CD14-positive monocyte (primary cell): ENCODE results near the gene KLHL3. TPM values are rescaled to one million over a fixed set of nuclear protein-coding genes. Genes with fewer than 3 reads are reported as not detected.
A peak's percentile ranks its signal among the peaks of the same experiment; 100 is the strongest.

Source experiments
- DNase-seq, 3 donors: peaks; one replicate each; pipeline ENCODE4 v3.0.0-alpha.2; 2011 to 2022
- H2AFZ ChIP-seq: 2 replicates; pipeline ENCODE4 v1.6.0; 2012; ENCODE audit warnings: mild to moderate bottlenecking, low read depth, low read length, inconsistent platforms; ENCODE audit not compliant: insufficient read depth, poor library complexity, severe bottlenecking
- H3K27ac ChIP-seq, 2 donors: 1 replicate in 1 of 2; 2 replicates in 1 of 2; pipeline ENCODE4 v1.5.1; 2012 to 2013; ENCODE audit warnings: low read length in 2 of 2, control low read depth in 1 of 2, inconsistent platforms in 1 of 2, low read depth in 1 of 2, mild to moderate bottlenecking in 1 of 2
- H3K27me3 ChIP-seq, 2 donors: one replicate each; pipeline versions ENCODE4 v1.6.0 to v1.6.1; 2011 to 2013; ENCODE audit warnings: low read length in 2 of 2; ENCODE audit not compliant: control insufficient read depth in 2 of 2, insufficient read depth in 2 of 2
- H3K36me3 ChIP-seq, 2 donors: replicated peaks in 1 of 2; 1 replicate in 1 of 2; 2 replicates in 1 of 2; pipeline versions ENCODE4 v1.5.1 to v1.6.1; 2012 to 2013; ENCODE audit warnings: low read length in 2 of 2, control low read depth in 1 of 2, inconsistent platforms in 1 of 2, mild to moderate bottlenecking in 1 of 2; ENCODE audit not compliant: insufficient read depth in 2 of 2, control insufficient read depth in 1 of 2
- H3K4me1 ChIP-seq, 2 donors: 1 replicate in 1 of 2; 2 replicates in 1 of 2; pipeline versions ENCODE4 v1.5.1 to v1.6.1; 2012 to 2013; ENCODE audit warnings: low read length in 2 of 2, control low read depth in 1 of 2, inconsistent platforms in 1 of 2, mild to moderate bottlenecking in 1 of 2, moderate library complexity in 1 of 2; ENCODE audit not compliant: insufficient read depth in 2 of 2, control insufficient read depth in 1 of 2
- H3K4me2 ChIP-seq: replicated peaks from 2 replicates; pipeline ENCODE3; 2012; ENCODE audit warnings: low read length, moderate library complexity, mild to moderate bottlenecking; ENCODE audit not compliant: poor library complexity, severe bottlenecking; ENCODE audit errors: extremely low read depth
- H3K4me3 ChIP-seq, 3 experiments: fragments of 200-600 bp in 1 of 3; sonication (generic) in 1 of 3; replicated peaks in 1 of 3; 1 replicate in 2 of 3; 2 replicates in 1 of 3; pipeline ENCODE4 v1.5.1; 2011 to 2013; ENCODE audit warnings: low read length in 3 of 3, mild to moderate bottlenecking in 3 of 3, control low read depth in 2 of 3, low read depth in 2 of 3, inconsistent platforms in 1 of 3, moderate library complexity in 1 of 3
- H3K79me2 ChIP-seq: 2 replicates; pipeline ENCODE4 v1.6.0; 2012; ENCODE audit warnings: mild to moderate bottlenecking, control low read depth, inconsistent platforms, low read length, moderate library complexity; ENCODE audit not compliant: insufficient read depth
- H3K9ac ChIP-seq: 2 replicates; pipeline ENCODE4 v1.6.0; 2017; ENCODE audit warnings: low read length, mild to moderate bottlenecking; ENCODE audit not compliant: insufficient read depth, poor library complexity, severe bottlenecking
- H3K9me3 ChIP-seq, 2 donors: replicated peaks in 1 of 2; 1 replicate in 1 of 2; 2 replicates in 1 of 2; pipeline versions ENCODE4 v1.5.1 to v1.6.1; 2012 to 2013; ENCODE audit warnings: low read length in 2 of 2, control low read depth in 1 of 2; ENCODE audit not compliant: control insufficient read depth in 1 of 2, insufficient read depth in 1 of 2
- H4K20me1 ChIP-seq: 2 replicates; pipeline ENCODE4 v1.6.0; 2012; ENCODE audit warnings: mild to moderate bottlenecking, low read length, control low read depth, moderate library complexity; ENCODE audit not compliant: insufficient read depth
- H3K27ac Mint-ChIP-seq, 7 donors: one replicate each; pipeline ENCODE4 v1.8.0; 2020; ENCODE audit warnings: mild to moderate bottlenecking in 7 of 7, mixed read lengths in 7 of 7, moderate library complexity in 6 of 7, inconsistent platforms in 2 of 7
- H3K27me3 Mint-ChIP-seq, 3 donors: one replicate each; pipeline ENCODE4 v1.8.0; 2021 to 2022; ENCODE audit warnings: low read depth in 3 of 3, mild to moderate bottlenecking in 3 of 3, mixed read lengths in 3 of 3, moderate library complexity in 3 of 3, inconsistent platforms in 1 of 3
- H3K36me3 Mint-ChIP-seq, 2 donors: one replicate each; pipeline ENCODE4 v1.8.0; 2020; ENCODE audit warnings: mixed read lengths in 2 of 2, inconsistent platforms in 1 of 2, mild to moderate bottlenecking in 1 of 2
- H3K4me1 Mint-ChIP-seq: one replicate; pipeline ENCODE4 v1.8.0; 2020; ENCODE audit warnings: mild to moderate bottlenecking, mixed read lengths
- H3K4me3 Mint-ChIP-seq, 2 donors: one replicate each; pipeline ENCODE4 v1.8.0; 2020; ENCODE audit warnings: mild to moderate bottlenecking in 2 of 2, mixed read lengths in 2 of 2, moderate library complexity in 1 of 2
- H3K9me3 Mint-ChIP-seq, 7 donors: one replicate each; pipeline ENCODE4 v1.8.0; 2020 to 2022; ENCODE audit warnings: mixed read lengths in 7 of 7, mild to moderate bottlenecking in 6 of 7, moderate library complexity in 6 of 7, inconsistent platforms in 2 of 7
- WGBS: methylation state at CpG from one replicate; pipeline ENCODE4 v1.1.5; 2013; ENCODE audit warnings: missing lambda C conversion rate; ENCODE audit not compliant: insufficient coverage; 5-methylcytosine and 5-hydroxymethylcytosine counted together
- intact Hi-C, 2 donors: fragments of 100-400 bp; cut with micrococcal nuclease; formaldehyde crosslinking; loops; one replicate each; pipeline versions ENCODE4 v1.15.0 to v1.15.1; 2023
- polyA plus RNA-seq, 3 donors: library from polyadenylated mRNA; depleted of rRNA in 1 of 3; unstranded in 2 of 3; stranded (reverse) in 1 of 3; fragments of 300-500 nt in 2 of 3; fragments of >200 nt in 1 of 3; fragmentation: Illumina TruSeq in 2 of 3; gene quantifications; 1 replicate in 2 of 3; 2 replicates in 1 of 3; pipeline ENCODE4 v1.2.3, GENCODE V29; 2012 to 2021
- TF ChIP-seq, protein P1 (sequence below): fragments of 200-600 bp; IDR thresholded peaks from one replicate; pipeline ENCODE4 v1.8.0; 2022; ENCODE audit warnings: antibody characterized with exemption, mild to moderate bottlenecking

Gene KLHL3
- polyA plus RNA-seq, 3 donors: 0.71 TPM; not detected in 2

DNA sequence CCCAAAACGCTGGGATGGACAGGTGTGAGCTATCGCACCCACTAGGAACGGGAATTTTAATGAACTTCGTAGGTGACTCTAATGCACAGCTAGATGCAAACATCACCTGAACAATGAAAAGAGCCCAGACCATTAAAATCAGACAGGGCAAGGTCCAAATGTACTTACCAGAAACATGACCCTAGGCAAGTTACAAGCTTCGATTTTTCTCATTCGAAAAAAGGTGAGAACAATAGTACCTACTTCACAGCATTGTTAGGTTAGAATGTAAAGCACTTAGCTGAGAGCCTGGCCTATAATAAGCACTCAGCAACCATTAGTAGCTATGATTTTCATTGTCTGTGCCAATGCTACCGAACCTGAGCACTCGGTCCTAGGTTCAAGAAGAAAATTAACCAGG lies 5.8 kb upstream of the KLHL3 start:
- Histone ChIP-seq H3K4me3 (no peak overlapping the region), H3K4me1 (peaks cover 0 to 6% of the 10 kb centered on the region in 2 donors), H3K79me2 (no peaks in the 10 kb centered on the region), H2AFZ (no peak overlapping the region), H3K4me2 (no peak overlapping the region), H3K9ac (no peak overlapping the region), H4K20me1 (no peaks in the 10 kb centered on the region), H3K27ac (no peak overlapping the region), H3K27me3 (no peaks in the 10 kb centered on the region), H3K36me3 (no peaks in the 10 kb centered on the region), H3K9me3 (no peaks in the 10 kb centered on the region)
- no peak for DNase-seq
- TF ChIP-seq, protein P1, sequence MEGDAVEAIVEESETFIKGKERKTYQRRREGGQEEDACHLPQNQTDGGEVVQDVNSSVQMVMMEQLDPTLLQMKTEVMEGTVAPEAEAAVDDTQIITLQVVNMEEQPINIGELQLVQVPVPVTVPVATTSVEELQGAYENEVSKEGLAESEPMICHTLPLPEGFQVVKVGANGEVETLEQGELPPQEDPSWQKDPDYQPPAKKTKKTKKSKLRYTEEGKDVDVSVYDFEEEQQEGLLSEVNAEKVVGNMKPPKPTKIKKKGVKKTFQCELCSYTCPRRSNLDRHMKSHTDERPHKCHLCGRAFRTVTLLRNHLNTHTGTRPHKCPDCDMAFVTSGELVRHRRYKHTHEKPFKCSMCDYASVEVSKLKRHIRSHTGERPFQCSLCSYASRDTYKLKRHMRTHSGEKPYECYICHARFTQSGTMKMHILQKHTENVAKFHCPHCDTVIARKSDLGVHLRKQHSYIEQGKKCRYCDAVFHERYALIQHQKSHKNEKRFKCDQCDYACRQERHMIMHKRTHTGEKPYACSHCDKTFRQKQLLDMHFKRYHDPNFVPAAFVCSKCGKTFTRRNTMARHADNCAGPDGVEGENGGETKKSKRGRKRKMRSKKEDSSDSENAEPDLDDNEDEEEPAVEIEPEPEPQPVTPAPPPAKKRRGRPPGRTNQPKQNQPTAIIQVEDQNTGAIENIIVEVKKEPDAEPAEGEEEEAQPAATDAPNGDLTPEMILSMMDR: no peak
- Mint-ChIP-seq H3K9me3 (peaks cover 0 to 9% (median 2%) of the 10 kb centered on the region in 7 donors), H3K27ac (no peak overlapping the region), H3K36me3 (no peaks in the 10 kb centered on the region), H3K4me3 (no peak overlapping the region), H3K4me1 (peaks cover 3% of the 10 kb centered on the region), H3K27me3 (peaks cover 0 to 7% (median 0%) of the 10 kb centered on the region in 3 donors)
- intact Hi-C loops: loop anchor here in 1 of 2 donors (2.0 to 10.0 kb wide), 2 partner anchors 77 to 113 kb away; no protein-coding TSS in a partner anchor
- WGBS: 94% methylated on average over 6 of the region's 8 CpGs

DNA sequence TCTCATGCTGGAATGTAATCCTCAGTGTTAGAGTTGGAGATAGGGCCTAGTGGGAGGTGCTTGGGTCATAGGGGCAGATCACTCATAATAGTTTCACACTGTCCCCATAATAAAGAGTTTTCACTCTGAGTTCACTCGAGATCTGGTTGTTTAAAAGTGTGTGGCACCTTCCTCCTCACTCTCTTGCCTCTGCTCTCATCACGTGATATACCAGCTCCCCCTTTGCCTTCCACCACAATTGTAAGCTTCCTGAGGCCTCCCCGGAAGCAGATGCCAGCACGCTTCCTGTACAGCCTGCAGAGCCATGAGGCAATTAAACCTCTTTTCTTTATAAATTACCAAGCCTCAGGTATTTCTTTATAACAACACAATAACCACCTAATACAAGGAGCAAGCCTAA lies 3.8 kb upstream of the KLHL3 start:
- H3K9me3 Mint-ChIP-seq: peaks cover 0 to 9% (median 2%) of the 10 kb centered on the region in 7 donors
- Histone ChIP-seq H3K27ac (no peak overlapping the region), H3K4me3 (no peak overlapping the region), H3K79me2 (no peaks in the 10 kb centered on the region), H3K9me3 (no peaks in the 10 kb centered on the region), H3K4me1 (peaks cover 14 to 20% of the 10 kb centered on the region in 2 donors), H2AFZ (no peak overlapping the region), H4K20me1 (no peaks in the 10 kb centered on the region), H3K36me3 (no peaks in the 10 kb centered on the region), H3K4me2 (no peak overlapping the region), H3K27me3 (no peaks in the 10 kb centered on the region), H3K9ac (no peak overlapping the region)
- WGBS: 55% methylated on average over 3 of the region's 4 CpGs
- H3K27me3 Mint-ChIP-seq: peaks cover 0 to 7% (median 0%) of the 10 kb centered on the region in 3 donors
- intact Hi-C loops: loop anchor here in 1 of 2 donors (10.0 kb wide), 1 partner anchor 75 kb away; no protein-coding TSS in a partner anchor
- H3K36me3 Mint-ChIP-seq: no peaks in the 10 kb centered on the region
- DNase-seq: no peak
- H3K4me1 Mint-ChIP-seq: peaks cover 3% of the 10 kb centered on the region
- H3K4me3 Mint-ChIP-seq: no peak overlapping the region
- H3K27ac Mint-ChIP-seq: peak overlapping the region in 1 of 7 donors; percentile 52
- TF ChIP-seq, protein P1: no peak
